ENCODE data around the gene NFATC1.

The NFATC1 gene

GRCh38 chr18:79445696-79446561, 50.2 kb downstream of the NFATC1 start:
- no peak for DNase-seq

DNA sequence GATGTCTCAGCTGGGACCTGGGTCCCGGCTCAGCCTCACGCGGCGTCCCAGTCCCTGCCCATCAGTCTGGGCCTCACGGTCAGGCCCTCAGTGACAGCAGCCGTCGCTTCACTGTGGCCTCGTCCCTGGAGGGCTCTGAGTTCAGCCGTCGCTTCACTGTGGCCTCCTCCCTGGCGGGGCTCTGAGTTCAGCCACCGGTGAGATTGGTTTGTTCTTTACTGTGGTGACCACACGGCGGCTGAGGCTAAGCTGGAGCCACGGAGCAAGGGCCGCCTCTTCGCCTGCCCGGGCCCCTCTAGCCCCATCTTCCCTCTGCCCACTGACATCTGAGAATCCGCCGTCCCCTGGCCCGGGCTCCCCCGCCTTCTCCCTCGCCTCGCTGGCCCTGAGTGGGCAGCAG, 51.2 kb downstream of the NFATC1 start:
- DNase-seq: no peak

DNA sequence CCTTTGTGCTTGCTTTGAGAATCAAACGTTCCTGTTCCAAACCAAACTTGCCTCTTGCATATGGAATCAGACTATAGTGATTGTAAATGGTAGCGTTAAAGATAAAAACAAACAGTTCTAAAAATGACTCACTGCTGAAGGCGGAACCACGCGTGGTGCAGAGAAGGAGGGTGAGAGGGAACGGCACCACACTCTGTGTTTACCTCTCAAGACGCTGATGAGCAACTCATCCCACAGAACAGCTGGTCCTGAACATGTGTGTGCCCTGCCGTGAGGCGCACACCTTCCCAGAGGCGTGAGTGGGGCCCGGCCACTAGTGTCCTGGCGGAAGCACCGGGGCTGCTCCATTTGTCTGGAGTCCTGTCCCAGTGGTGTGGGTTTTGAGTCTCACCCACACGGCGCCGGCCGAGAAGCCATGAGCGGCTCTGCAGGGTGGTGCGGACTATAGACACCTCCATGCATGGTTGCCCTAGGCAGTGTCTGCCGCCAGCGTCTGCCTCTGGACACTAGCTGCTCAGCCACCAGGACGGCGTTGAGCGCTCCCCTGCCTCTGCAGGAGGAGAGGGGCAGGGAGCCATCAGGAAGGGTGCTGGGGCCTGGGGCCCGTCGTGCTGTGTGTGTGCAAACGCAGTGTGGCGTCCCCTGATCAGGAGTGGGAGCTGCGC, 52.1 kb downstream of the NFATC1 start:
- no peak for DNase-seq

DNA sequence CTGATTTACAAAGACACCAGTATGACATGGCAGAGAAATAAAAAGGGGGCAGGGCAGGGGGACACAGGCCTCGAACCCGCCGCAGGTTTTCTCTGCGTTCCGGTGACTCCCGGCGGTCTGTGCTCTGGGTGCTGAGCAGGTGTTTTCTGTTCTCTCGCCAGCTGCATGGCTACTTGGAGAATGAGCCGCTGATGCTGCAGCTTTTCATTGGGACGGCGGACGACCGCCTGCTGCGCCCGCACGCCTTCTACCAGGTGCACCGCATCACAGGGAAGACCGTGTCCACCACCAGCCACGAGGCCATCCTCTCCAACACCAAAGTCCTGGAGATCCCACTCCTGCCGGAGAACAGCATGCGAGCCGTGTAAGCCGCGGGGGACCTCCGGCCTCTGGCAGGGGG, 52.9 kb downstream of the NFATC1 start:
- no peak for DNase-seq

- no peak for DNase-seq
These were observed 54.0 kb downstream of the NFATC1 start for GRCh38 chr18:79449551-79450288.

- no peak for DNase-seq
These were observed 54.8 kb downstream of the NFATC1 start for GRCh38 chr18:79450289-79451080.

- no peak for DNase-seq
These were observed 55.8 kb downstream of the NFATC1 start for GRCh38 chr18:79451237-79452125.

GRCh38 chr18:79452190-79452990, 56.7 kb downstream of the NFATC1 start:
- DNase-seq: no peak

GRCh38 chr18:79452991-79453645, 57.4 kb downstream of the NFATC1 start:
- no peak for DNase-seq

GRCh38 chr18:79453816-79454735, 58.3 kb downstream of the NFATC1 start:
- no peak for DNase-seq

- no peak for DNase-seq
These were observed 59.5 kb downstream of the NFATC1 start for GRCh38 chr18:79455261-79455660.

DNA sequence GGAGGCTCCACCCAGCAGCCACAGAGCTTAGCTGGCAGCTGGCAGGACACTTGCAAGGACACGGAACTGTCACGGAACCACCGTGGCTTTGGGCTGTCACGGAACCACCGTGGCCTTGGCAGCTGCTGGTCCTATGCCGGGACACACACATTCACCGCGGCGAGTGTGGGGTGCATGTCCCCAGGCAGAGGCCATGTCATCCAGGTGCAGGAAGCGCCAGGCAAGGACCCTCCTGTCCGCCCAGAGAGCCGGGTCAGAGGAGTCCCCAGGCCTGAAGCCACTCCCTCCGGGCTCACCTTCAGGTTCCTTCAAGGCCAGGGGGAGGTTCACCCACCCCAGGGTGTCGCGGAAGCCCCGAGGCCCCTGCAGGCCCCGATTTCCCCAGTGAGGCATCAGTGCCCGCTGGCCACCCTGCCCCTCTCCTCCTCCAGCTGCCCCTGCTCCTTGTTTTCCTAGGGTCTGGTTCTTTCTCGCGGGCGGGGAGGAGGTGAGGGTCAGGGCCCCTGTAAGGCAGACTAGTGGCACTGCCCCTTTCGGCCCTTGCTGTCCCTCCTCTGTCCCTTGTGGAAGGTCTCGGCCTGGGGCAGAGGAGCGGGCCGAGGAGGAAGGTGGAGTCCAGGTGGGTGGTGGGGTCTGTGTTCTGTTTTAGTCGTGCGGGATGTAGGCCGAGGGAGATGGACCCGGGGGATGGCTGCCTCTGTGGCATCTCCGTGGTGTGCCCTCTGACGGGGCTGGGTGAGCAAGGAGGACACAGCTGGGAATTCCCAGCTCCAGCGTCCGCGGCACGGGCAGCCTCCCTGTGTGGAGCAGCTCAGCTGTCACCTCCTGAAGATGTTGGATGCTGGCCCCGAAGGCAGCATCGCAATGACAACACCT, 60.6 kb downstream of the NFATC1 start:
- no peak for DNase-seq

DNA sequence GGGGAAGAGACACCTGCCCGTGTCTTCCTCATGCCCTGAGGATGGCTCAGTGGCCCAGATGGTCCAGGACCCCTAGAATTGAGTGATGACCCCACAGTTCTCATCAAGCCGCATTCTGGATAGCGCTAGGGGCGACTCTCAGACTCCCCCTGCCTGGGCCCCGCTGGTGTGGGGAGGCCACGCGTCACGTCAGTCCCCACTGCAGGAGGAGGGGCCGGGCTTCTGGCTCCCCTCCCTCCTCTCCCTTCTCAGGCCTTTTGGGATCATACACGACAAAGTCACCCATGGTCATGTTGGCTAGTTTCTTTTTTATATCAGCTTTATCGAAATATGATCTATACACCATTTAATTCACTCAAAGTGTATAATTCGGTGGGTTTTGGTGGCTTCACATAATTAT, 61.5 kb downstream of the NFATC1 start:
- no peak for DNase-seq

GRCh38 chr18:79457652-79458051, 61.9 kb downstream of the NFATC1 start:
- DNase-seq: no peak

DNA sequence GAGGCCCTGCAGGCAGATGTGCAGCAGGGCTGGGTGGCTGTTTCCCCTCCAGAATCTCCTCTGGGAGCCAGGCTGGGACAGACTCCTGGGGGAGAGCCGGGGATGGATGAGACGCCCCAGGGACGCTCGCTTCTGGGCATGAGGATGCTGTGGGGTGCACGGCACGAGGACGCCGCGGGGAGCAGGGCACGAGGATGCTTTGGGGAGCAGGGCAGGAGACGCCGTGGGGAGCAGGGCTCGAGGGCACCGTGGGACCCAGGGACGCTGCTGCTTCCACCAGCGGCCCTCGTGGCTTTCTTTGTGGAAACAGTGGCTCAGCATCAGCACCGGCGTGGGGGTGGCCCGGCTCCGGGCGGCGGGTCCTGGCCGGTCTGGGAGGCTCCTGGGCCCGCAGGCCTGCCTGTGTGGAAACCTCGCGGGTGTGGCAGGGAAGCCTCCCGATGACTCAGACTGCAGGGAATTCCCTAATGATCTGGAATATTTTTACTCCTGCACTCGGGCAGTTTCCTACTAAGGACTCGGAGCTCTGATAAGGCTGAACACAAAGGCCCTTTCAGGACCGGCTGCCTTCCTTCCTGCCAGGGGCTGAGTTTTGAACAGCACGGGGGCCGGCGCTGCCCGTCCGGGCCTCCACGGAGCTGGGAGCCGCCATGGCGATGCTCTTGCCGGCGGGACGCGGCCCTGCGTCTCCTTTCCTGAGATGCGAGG, 62.6 kb downstream of the NFATC1 start:
- DNase-seq: no peak

- DNase-seq: no peak
These were observed 63.4 kb downstream of the NFATC1 start for GRCh38 chr18:79458917-79459803.
